Measurements from ENCODE around the gene LDB2.

GRCh38 chr4:16636304-16636703 is 262.1 kb downstream of the LDB2 start:
- TF ChIP-seq TAF1 (IDR thresholded peaks at IDR 0.05; ENCODE audit: low read depth): no peak
- no peak for TF ChIP-seq RAD21 (IDR thresholded peaks at IDR 0.05; ENCODE audit: low read depth)
- TF ChIP-seq, protein P1, sequence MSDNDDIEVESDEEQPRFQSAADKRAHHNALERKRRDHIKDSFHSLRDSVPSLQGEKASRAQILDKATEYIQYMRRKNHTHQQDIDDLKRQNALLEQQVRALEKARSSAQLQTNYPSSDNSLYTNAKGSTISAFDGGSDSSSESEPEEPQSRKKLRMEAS (IDR thresholded peaks at IDR 0.05): no peak
- no peak for TF ChIP-seq EP300 (IDR thresholded peaks at IDR 0.05; ENCODE audit: borderline replicate concordance)
- TF ChIP-seq CEBPB (IDR thresholded peaks at IDR 0.05): no peak
- no peak for TF ChIP-seq EGR1 (IDR thresholded peaks at IDR 0.05)
- TF ChIP-seq, protein P2, sequence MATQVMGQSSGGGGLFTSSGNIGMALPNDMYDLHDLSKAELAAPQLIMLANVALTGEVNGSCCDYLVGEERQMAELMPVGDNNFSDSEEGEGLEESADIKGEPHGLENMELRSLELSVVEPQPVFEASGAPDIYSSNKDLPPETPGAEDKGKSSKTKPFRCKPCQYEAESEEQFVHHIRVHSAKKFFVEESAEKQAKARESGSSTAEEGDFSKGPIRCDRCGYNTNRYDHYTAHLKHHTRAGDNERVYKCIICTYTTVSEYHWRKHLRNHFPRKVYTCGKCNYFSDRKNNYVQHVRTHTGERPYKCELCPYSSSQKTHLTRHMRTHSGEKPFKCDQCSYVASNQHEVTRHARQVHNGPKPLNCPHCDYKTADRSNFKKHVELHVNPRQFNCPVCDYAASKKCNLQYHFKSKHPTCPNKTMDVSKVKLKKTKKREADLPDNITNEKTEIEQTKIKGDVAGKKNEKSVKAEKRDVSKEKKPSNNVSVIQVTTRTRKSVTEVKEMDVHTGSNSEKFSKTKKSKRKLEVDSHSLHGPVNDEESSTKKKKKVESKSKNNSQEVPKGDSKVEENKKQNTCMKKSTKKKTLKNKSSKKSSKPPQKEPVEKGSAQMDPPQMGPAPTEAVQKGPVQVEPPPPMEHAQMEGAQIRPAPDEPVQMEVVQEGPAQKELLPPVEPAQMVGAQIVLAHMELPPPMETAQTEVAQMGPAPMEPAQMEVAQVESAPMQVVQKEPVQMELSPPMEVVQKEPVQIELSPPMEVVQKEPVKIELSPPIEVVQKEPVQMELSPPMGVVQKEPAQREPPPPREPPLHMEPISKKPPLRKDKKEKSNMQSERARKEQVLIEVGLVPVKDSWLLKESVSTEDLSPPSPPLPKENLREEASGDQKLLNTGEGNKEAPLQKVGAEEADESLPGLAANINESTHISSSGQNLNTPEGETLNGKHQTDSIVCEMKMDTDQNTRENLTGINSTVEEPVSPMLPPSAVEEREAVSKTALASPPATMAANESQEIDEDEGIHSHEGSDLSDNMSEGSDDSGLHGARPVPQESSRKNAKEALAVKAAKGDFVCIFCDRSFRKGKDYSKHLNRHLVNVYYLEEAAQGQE (IDR thresholded peaks at IDR 0.05; ENCODE audit: low read depth): no peak
- TF ChIP-seq USF1 (IDR thresholded peaks at IDR 0.05): no peak
- TF ChIP-seq TEAD4 (IDR thresholded peaks at IDR 0.05): no peak
- no peak for TF ChIP-seq TCF12 (IDR thresholded peaks at IDR 0.05; ENCODE audit: low read depth)
- TF ChIP-seq CREB1 (IDR thresholded peaks at IDR 0.05; ENCODE audit: low read depth): no peak
- TF ChIP-seq NFIC (IDR thresholded peaks at IDR 0.05): no peak
- no peak for TF ChIP-seq YY1 (IDR thresholded peaks at IDR 0.05; ENCODE audit: low read depth)
